ENCODE results near the gene UIMC1. TPM values are rescaled to one million over a fixed set of nuclear protein-coding genes. Genes with fewer than 3 reads are reported as not detected.

UIMC1 gene
- total and polyA plus RNA-seq, 11 donors = 14.8 to 40.2 (median 31.9) TPM

GRCh38 chr5:177040814-177041420 is 34.3 kb upstream of the UIMC1 start:
- Histone ChIP-seq H3K27me3 (no peaks in the 10 kb centered on the region), H3K9me3 (no peaks in the 10 kb centered on the region), H3K4me1 (peaks cover 0 to 14% (median 5%) of the 10 kb centered on the region in 12 donors), H3K4me3 (no peak overlapping the region), H3K36me3 (peaks cover 3 to 63% (median 48%) of the 10 kb centered on the region in 9 donors), H3K27ac (no peak overlapping the region)
- WGBS, 4 donors = 66 to 78% (median 75%) methylated on average over 3 of the region's 3 CpGs
- intact Hi-C loops (cut with DNase I) = no loop called here
- DNase-seq (no peak), ATAC-seq (no peak)
- TF ChIP-seq POLR2A (IDR thresholded peaks at IDR 0.05) (no peak), CTCF (IDR thresholded peaks at IDR 0.05) (no peak)

- ATAC-seq (no peak), DNase-seq (no peak)
- Histone ChIP-seq H3K36me3 (peaks cover 0 to 32% (median 9%) of the 10 kb centered on the region in 9 donors), H3K4me1 (peaks cover 0 to 10% (median 4%) of the 10 kb centered on the region in 12 donors), H3K4me3 (no peak overlapping the region), H3K27me3 (no peaks in the 10 kb centered on the region), H3K27ac (no peak overlapping the region), H3K9me3 (no peaks in the 10 kb centered on the region)
- WGBS, 4 donors = 78 to 93% (median 91%) methylated on average over 5 of the region's 5 CpGs
- intact Hi-C loops (cut with DNase I) = no loop called here
- TF ChIP-seq CTCF (IDR thresholded peaks at IDR 0.05) (no peak), POLR2A (IDR thresholded peaks at IDR 0.05) (no peak)
Measured at GRCh38 chr5:177036921-177037320, 30.3 kb upstream of the UIMC1 start.

GRCh38 chr5:177036443-177036842 is 29.9 kb upstream of the UIMC1 start:
- peaks cover 0 to 10% (median 3%) of the 10 kb centered on the region in 12 donors for H3K4me1 ChIP-seq
- H3K27me3 ChIP-seq = no peaks in the 10 kb centered on the region
- WGBS, 4 donors = 58 to 68% (median 65%) methylated on average over 5 of the region's 5 CpGs
- no peak overlapping the region for H3K4me3 ChIP-seq
- intact Hi-C loops (cut with DNase I) = no loop called here
- H3K9me3 ChIP-seq = peaks cover 0 to 3% (median 0%) of the 10 kb centered on the region in 12 donors
- DNase-seq (no peak), ATAC-seq (no peak)
- TF ChIP-seq CTCF (IDR thresholded peaks at IDR 0.05) = no peak
- TF ChIP-seq POLR2A (IDR thresholded peaks at IDR 0.05) = no peak
- H3K27ac ChIP-seq = no peak overlapping the region
- peaks cover 0 to 27% (median 4%) of the 10 kb centered on the region in 9 donors for H3K36me3 ChIP-seq

- peaks cover 0 to 22% (median 0%) of the 10 kb centered on the region in 9 donors for H3K36me3 ChIP-seq
- peaks cover 0 to 8% (median 1%) of the 10 kb centered on the region in 12 donors for H3K9me3 ChIP-seq
- H3K27ac ChIP-seq = no peak overlapping the region
- WGBS, 4 donors = 67 to 100% (median 83%) methylated on average over 1 of the region's 1 CpG
- ATAC-seq (no peak), DNase-seq (no peak)
- peaks cover 0 to 10% (median under 1%) of the 10 kb centered on the region in 12 donors for H3K4me1 ChIP-seq
- intact Hi-C loops (cut with DNase I) = no loop called here
- TF ChIP-seq CTCF (IDR thresholded peaks at IDR 0.05) (no peak), POLR2A (IDR thresholded peaks at IDR 0.05) (no peak)
- no peak overlapping the region for H3K4me3 ChIP-seq
- no peaks in the 10 kb centered on the region for H3K27me3 ChIP-seq
Measured at GRCh38 chr5:177035976-177036375, 29.4 kb upstream of the UIMC1 start.
